GM21367 (cell line): ENCODE results near the gene TRPM8.

Experiments used
- ATAC-seq: cut with Tn5 transposase; IDR thresholded peaks from one replicate; pipeline ENCODE4 v1.9.1; 2021; ENCODE audit not compliant: unreplicated experiment

TRPM8 gene

DNA sequence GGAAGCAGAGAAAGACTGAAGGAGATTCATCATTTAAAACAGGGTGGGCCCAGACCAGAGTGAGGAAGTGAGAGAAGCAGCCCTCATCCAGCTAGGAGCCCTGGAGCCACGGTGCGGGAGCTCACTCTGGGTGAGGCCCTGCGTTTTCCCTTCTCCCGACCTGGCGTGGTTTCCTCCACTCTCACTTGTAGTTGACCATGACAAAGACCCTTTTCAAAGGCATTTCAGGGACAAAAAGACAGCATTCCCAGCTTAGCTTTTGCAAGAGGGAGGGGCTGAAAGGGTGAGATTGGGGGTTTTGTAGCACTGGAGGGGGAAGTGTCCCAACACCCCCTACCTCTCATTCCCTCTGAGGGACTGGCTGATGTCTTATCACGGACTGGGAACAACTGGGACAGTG, 56.6 kb downstream of the TRPM8 start:
- ATAC-seq, result no peak

DNA sequence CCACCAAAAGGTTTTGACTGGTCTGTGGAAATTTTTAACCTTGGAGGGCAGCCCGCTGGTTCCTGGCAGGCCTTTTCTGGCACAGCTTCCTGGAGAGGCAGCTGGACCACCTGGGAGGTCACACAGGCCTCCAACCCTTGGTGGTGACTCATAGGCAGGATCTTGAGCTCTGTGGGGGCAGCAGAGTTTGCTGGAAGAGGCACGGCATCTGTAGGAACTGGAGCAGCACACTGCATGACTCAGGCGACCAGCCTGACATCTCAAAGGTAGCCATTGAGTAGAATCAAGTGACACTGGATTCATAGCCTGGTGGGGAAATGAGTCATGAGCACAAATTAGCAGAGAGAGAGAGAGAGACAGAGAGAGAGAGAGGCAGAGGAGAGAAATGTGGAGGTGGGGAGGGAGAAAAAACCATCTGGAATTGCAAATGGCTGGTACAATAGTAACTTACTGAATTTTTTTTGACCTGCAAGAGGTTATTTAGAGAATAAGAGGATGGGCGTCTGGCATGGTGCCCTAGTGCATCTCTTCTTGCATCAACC, 57.4 kb downstream of the TRPM8 start:
- ATAC-seq, result no peak

DNA sequence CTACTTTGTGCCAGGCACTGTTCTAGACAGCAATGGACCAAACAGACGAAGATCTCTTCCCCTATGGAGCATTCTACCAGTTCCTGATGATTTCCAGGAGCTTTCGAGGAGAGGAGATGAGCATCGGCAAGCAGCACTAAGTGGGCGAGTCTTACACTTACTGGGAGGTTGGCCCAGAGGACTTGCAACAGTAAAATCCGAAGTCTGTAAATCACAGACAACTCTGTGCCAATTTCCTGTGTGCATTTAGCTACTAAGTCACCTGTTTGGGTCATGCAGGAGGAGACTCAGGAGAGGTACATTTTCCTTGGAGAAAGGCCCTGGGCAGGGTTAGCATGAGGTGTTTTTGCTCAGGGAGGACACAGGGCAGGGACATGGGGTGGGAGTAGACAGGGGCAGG, 58.9 kb downstream of the TRPM8 start:
- ATAC-seq, result no peak

DNA sequence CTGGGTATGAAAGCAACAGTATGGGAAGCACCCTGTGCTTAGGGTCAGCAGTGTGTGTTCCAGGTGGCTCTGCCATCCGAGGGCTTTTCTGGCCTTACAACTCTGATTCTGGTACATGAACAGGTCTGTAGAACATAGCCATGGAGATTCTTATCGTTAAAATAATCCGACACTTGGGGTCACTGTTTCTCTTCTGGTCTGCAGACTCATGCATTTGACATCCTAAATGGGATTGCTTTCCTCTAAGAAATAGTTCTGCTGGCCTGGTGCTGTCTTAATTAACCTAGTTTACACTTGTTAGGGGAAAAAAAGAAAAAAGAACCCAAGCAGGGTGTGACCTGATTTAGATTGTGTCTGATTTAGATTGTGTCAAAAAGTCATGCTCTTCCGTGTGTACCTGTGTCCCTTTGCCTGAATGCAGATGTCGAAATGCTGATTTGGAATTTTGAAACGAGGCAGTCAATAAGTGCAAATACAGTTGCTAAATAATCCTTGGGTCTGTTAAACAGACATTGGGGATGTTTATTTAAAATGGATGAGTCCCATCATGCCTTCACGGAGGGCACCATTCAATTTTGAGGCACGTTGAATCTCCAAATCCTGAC, 59.6 kb downstream of the TRPM8 start:
- no peak for ATAC-seq

DNA sequence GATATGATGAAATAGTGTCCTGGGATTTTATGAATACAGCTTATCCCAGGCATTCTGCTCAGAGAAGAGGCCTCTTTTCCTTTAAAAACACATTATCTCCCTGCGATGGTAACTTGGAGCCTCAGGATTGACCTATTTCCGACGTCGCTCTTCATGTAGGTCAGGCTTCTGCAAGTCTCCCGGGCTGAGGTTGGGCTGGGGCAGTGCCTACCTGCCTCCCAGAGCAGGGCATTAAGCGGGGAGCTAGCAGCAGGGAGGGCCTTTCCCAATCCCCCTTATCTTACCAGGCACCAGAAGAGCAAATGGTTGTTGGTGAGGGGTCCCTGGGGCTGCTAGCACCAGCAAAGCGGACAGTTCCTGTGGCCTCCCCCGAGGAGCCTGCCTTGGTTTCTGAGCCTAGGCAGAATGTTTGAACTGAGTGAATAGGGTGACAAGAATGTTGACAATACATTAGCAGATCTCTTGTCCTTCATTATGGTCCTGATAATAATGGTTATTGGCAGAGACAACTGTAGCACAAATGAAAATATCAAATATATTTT, 60.2 kb downstream of the TRPM8 start:
- ATAC-seq, result no peak

DNA sequence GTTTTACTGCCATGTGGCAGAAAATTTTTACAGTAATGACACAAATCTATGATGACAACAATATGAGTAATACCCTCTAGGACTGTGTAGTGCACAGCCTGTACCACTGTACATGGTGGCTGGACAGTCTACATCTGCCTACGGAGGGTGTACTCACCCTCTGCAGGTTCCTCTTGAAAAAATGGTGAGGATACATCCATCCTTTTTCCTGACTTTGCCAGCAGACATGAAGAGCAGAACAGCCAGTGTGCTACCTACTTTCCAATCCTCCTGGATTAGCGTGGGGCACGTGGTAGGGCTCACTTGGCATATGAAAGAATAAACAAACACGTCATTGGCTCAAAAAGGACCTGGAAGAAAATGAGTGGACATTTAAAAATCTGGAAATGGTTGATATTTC, 62.6 kb downstream of the TRPM8 start:
- ATAC-seq, result no peak

DNA sequence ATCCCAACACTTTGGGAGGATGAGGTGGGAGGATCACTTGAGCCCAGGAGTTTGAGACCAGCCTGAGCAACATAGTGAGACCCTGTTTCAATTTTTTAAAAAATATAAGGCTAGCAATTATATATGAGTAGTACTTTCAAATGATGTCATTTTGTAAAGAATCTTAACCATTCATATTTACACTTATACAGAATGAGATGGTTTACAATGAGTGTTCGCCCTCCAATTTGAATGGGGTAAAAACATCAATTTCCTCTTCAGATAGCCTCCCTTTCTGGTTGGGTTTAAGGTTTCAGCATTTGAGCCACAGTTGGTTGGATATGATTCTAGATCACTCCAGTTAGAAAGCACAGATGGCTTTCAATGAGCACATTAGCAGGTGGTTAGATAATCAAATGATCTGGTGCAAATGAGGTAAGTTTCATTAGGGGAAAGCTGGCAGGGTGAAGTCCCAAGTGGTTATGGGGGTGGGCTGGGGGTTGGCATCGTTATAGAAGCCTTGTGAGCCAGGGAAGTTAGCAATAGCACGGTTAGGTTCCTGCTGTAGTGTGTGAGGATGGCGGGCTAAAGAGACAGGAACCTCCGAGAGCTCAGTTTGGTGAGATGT, 63.9 kb downstream of the TRPM8 start:
- no peak for ATAC-seq

DNA sequence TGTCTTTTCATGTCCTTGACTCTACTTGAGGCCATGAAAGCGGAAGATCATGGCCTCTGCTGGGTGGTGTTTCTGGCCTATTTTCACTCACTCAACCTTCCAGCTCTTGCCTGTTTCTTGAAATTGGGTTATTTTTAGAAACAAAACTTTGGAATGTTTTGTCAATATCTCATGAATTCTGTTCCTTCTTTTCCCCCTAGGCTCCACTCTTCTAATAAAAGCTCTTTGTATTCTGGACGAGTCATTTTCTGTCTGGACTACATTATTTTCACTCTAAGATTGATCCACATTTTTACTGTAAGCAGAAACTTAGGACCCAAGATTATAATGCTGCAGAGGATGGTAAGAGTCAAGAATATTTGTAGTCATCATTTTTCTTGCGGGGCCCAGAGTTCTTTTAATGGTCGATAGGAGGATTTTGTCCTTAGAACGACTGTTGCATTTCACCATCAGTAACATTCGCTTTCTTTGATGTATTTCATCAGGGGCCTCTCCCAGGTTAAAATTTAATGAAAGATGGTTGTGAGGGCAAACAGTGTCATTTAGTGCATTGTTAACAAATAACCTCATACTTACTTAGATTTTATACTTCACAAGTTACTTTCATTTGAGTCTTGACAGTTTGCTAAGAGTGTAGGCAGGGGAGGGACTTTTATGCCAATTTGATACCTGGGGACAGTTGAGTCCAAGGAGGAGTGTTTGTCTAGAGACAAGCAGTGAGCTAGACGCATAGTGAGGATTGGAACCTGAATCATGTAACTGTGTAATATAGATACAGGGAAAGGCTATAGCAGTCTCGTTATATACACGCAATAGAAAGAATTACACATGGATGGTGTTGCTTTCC, 64.6 kb downstream of the TRPM8 start:
- ATAC-seq, result no peak

DNA sequence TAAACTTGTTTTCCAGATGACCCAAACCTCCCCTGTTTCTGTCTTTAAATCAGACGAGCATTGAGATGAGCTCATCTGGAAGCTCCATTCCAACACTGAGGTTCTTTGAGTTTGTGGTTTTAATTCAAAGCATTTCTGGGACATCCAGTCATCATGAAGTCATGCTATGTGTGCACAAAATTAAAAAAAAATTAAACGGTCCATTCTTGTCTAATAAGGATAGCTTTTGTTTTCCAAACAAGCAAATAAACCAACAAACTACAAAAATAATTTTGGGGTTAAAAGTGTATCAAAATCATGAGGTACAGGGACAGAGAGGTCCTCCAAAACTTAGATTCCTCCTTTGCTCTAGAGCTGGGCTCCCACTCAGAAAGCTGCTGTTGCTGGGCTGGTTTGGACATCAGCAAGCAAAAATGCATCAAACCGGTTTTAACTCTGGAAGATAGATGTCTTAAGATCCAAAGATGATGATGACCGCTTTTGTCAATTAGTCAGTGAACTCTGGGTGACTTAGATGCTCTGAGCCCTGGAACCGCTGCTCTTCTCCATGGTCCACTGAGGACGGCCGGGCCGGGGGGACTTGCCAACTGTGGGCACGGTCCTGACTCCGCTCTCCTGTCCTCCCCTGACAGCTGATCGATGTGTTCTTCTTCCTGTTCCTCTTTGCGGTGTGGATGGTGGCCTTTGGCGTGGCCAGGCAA, 65.4 kb downstream of the TRPM8 start:
- ATAC-seq, result no peak

DNA sequence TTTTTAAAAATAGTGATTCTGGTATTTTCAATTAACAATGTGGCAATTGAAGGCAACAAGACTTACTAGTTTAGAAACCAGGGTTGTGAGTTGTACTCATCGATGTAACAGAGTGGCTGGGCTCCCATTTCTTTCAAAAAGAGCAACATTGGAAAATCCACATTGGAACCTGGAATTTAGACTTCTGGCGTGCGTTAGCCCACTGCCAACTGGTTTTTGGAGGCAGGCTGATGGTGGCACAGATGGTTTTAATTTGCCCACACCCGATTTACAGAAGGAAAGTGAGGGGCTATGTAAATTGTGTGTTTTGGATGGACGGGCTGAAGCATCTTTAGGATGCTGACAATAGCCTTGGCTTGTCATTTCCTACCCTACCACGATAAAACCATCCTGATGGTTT, 66.3 kb downstream of the TRPM8 start:
- no peak for ATAC-seq

DNA sequence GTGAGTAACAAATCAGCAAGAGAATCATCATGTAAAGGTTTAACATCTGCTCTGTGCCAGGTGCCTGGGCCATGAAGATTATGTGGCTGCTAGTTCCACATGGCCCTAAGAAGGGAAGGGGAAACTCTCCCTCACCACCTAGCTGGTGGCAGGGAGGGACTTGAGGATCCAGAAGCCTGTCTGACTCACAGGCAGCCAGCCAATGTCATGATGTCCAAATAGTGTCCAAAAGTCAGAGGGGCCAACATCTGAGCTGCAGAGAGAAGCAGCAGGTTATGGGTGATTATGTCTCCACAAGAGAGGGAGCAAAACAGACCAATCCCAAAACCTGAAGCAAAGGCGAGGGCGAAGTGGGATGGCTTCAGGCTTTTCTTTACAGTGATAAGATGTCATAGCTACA, 71.4 kb downstream of the TRPM8 start:
- ATAC-seq, result no peak

DNA sequence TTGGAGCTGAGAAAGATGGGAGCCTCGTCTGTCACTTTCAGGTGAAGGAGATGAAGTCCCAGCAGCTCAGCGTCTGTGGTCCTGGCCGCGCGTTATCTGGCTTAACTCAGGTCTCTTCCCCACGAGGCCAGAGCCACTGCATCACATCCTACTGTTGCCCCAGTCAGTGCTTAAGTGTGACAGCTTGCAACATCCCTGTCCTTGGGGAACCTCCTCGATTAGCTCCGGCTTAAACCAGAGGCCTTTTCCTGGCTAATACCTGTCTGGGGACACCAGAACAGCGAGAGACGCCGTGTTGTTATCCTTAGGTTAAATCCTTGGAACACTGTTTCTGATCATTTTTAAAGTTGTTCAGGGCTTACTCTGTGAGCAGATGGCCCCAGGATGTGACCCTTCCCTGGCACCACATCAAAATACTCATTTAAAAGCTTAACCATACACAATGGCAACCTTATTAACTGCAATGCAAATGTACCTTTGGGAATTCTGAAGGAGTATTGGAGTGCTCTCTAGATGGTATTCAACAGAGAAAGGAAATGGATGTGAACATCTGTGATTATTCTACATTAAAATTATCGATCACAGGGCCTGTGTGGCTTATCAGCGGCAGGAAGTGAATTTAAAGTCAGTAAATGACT, 72.2 kb downstream of the TRPM8 start:
- no peak for ATAC-seq

DNA sequence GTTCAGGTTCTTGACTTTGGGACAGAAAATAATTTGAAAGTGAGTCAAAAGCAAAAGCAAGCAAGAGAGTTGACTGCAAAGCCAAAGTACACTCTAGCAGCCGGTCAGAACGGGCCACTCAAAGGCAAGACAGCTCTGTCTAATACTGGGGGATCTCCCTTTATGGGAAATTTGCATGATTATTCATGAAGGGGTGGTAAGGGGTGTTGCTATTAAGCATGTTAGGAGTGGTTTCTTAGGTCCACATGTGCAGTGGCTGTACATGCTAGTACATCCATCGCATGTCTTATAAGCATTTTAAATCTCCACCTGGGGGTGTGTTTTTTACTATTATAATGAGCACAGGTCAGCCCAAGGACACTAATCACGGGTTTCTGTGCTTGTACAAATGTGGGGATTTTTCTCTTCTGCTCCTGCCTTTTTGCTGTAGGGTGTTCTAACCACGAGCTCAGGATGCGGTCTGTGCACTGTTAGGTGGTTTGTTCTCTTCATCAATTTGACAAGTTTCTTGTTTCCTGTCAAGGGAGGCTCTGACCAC, 73.2 kb downstream of the TRPM8 start:
- ATAC-seq, result no peak

DNA sequence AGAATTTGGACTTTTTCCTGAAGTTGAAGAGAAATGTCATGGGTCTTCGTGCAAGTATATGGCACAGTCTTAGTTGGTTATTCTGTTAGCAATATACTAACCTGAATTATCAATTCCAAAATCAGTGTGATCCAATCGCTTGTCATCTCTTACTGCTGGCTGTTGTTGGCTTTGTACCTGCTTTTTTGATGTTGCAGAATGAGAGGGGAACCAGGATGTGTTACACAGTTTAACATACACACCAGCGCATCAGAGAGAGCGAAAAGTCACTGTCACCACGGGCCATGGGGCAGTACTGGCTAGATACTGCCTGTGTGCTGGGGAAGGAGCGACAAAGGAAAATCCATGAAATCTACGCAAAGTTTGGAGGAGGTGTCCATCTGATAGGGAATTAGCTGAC, 74.0 kb downstream of the TRPM8 start:
- ATAC-seq, result no peak

DNA sequence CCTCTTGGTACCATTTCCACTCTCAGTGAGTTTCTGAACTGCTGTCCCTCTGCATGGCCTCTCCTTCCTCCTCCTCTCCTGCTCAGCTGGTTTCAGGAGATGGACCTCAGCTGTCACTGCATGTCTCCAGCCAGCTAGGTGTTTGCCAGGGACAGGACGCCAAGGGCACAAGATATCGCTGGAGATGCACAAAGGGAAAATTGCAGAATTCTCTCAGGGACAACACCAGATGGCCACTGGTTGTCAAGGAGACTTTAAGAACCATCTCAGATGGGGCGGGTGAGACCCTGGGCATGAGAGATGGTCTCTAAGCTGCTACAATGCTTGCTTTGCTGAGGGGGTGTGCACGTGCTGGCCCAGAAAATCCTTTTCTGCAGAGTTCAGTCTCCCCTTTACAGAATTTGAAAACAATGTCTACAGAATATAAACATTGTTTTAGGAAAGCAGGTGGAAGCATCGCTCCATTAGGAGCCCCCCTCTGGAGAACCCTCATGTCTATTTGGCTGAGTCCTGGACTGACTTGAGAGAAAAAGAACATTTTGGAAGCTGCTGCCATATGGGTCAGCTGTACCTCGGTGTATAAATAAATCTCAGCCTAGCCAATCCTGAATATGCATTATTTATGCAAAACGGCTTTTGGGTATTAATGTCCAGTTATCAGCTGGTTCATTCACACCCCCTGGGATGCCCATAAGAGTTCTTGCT, 75.5 kb downstream of the TRPM8 start:
- ATAC-seq, result no peak

DNA sequence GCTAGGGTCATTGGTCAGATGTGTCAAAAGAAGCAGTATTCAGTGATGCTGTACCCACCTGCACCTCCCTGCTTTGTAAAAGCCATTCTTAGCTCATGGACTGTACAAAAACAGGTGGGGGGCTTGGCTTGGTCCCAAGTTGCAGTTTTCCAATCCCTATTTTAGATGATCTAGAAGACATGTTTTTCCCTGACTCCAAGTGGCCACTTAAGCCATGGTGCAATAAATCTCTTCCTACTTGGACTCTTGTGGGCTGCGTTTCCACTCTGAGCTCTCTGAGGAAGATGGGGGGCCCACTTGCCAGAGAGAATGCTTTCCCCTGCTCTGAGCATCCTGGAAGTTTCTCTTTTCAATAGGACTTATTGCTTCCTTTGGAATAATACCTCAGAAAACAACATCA, 76.3 kb downstream of the TRPM8 start:
- no peak for ATAC-seq

DNA sequence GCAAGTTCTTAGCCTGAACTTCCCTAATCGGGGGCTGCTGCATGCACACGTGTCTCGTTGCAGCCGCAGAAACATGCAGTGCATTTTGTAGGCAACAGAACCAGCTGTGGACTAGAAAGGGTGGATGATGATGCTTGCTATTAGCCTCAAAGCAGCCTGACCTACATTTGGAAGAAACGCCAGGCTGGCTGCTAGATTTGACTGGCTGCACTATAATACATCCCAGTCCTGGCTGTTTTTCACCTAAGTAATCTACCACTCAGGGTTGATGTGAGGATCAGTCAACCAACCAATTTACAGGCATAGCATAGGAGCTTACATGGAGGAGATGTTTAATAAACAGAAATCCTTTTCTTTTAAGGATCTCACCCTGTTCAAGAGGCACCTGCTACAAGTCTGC, 77.0 kb downstream of the TRPM8 start:
- ATAC-seq, result no peak

DNA sequence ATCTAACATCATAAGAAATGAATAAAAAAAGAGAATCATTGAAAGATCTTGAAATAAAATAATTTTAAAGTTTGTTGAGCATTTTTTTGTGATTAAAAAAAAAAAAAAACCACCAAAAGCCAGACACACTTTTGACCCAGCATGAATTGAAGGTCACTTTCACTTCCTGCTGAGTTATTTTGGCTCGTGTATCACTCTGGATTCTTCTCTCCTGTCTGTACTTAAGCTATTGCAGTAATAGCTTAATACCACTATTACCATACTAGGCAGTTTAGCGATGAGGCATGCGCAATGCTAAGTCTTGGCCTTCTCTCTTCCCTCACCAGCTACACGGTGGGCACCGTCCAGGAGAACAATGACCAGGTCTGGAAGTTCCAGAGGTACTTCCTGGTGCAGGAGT, 78.8 kb downstream of the TRPM8 start:
- ATAC-seq, result no peak

DNA sequence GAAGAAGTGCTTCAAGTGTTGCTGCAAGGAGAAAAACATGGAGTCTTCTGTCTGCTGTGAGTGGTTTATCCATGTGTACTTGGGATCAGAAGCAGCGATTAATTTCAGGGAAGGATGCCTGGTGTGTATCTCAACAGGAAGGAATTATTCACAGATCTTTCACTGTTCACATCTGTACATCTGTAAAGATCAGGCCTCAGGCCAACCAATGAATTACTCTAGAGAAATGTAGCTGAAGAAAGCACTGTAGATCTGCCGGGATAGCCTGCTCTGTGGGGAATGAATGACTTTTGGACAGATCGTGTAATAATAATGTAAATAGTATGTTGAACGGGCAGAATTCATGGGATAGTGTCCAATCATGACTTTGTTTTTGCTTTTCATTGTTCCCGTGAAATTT, 79.3 kb downstream of the TRPM8 start:
- ATAC-seq, result no peak

DNA sequence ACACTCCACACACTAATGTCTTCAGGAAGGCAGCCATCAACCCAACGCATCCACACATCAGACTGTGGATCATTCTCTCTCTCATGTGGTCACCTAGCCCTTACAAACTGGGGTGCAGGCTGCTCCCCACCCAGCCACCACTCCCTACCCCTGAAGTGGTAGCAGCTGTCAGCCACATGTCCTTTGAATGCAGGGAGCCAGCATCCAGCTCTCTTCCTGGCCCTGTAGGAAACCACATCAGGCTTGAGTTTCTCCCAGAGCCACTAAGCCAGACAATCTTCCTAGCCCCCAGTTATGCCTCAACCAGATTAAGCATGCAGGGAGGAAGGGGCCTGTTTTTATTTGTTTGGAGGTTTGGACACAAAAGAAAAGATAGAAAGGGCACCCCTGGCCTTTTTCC, 80.5 kb downstream of the TRPM8 start:
- no peak for ATAC-seq
